ENCODE measurements around the gene ZNF608. TPM values are rescaled to one million over a fixed set of nuclear protein-coding genes. Genes with fewer than 3 reads are reported as not detected.

Gene ZNF608
- total RNA-seq, 1 experiment from 2014 or later, result 5.6 TPM

DNA sequence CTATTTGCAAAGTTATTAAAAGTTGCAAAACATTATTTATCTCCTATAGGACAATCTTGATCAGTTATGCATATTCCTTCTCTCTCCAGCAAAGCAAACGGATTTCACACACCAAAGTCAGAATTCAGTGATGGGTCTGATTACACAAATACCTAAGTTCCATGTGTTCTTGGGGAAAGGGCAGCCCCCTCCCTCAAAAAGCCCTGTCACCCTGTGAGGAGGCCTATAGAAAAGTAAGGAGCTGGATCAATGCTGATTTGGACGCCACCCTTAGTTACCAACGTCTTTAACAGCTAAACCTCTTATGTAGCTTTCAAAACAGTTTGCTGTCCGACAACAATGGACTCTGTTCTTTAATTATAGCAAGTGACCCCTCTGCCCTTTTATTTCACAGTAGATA lies 6.4 kb downstream of the ZNF608 start (continued):
- TF ChIP-seq ZNF274 (IDR thresholded peaks at IDR 0.05; ENCODE audit: low read depth, low read length), result no peak

DNA sequence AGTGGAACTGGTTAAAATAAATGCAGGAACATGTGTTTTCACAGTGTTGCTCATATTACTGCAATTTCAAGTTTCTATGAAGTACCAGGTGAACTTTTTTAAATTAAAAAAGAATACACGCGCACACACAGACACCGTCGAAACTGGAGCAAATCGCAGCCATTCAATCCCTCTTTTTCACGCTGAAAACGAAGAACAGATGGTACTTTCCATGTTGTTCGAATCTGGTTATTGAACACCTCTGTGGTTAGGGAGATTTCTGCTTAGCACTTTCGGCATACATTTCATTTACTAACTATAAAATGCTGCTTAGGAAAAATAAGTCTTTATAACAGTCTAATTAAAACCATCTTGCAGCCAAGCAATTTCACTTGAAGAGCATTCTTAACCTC lies 6.8 kb downstream of the ZNF608 start:
- no peaks in the 10 kb centered on the region for H3K27me3 ChIP-seq (ENCODE audit: insufficient read depth, low read length)
- H3K4me2 ChIP-seq (ENCODE audit: low read length), result no peak overlapping the region; the same call in 1 of the 2 replicates
- H3K9me2 ChIP-seq (ENCODE audit: insufficient read depth), result no peaks in the 10 kb centered on the region
- ChIA-PET CTCF (no interaction called here), POLR2A (interaction anchor here (0.6 to 1.2 kb wide), 2 partner anchors 8 to 12 kb away, joined by 3 to 4 read pairs; no protein-coding TSS in a partner anchor), RAD21 (ENCODE audit: low non-redundant PET in 1 of 2, low total read pairs in 2 of 2, uncharacterized antibody in 2 of 2, unreplicated experiment in 2 of 2) (no interaction called here)
- H3K36me3 ChIP-seq (ENCODE audit: control insufficient read depth in 1 of 2, insufficient read depth in 2 of 2, low read length in 2 of 2), result no peaks in the 10 kb centered on the region
- H3K79me2 ChIP-seq (ENCODE audit: insufficient read depth, low read length), result no peaks in the 10 kb centered on the region
- no peaks in the 10 kb centered on the region for H4K20me1 ChIP-seq (ENCODE audit: insufficient read depth)
- no TSS peak for BruUV-seq (replicated peaks)
- no peaks in the 10 kb centered on the region for H3K9me3 ChIP-seq (ENCODE audit: control insufficient read depth in 1 of 2, insufficient read depth in 1 of 2, low read depth in 1 of 2, low read length in 2 of 2)
- peaks cover 52 to 60% of the 10 kb centered on the region in 2 experiments for H3K4me1 ChIP-seq (ENCODE audit: control insufficient read depth in 1 of 2, insufficient read depth in 2 of 2, low read length in 2 of 2)
- H3K9ac ChIP-seq (ENCODE audit: low read length), result no peak overlapping the region
- ATAC-seq (no peak), DNase-seq (ENCODE audit: low read depth, low spot score) (no peak)
- intact Hi-C loops (cut with micrococcal nuclease), result loop anchor here (5.0 to 10.0 kb wide), 2 partner anchors 142 to 785 kb away; no protein-coding TSS in a partner anchor
- TF ChIP-seq POLR2AphosphoS5 (IDR thresholded peaks at IDR 0.05; ENCODE audit: low read depth, low read length) (no peak), ELF1 (IDR thresholded peaks at IDR 0.05; ENCODE audit: borderline replicate concordance, low read depth) (no peak), SP1 (IDR thresholded peaks at IDR 0.05; ENCODE audit: low read depth) (no peak), SIN3A (IDR thresholded peaks at IDR 0.05; ENCODE audit: low read depth) (no peak), ZFX (IDR thresholded peaks at IDR 0.05) (no peak), CEBPB (IDR thresholded peaks at IDR 0.05; ENCODE audit: low read depth) (no peak), POLR2A (IDR thresholded peaks at IDR 0.05; ENCODE audit: borderline replicate concordance, extremely low read depth, insufficient read depth, insufficient read length) (no peak), FOSL1 (IDR thresholded peaks at IDR 0.05; ENCODE audit: low read depth) (no peak)
- TF ChIP-seq, protein P1, sequence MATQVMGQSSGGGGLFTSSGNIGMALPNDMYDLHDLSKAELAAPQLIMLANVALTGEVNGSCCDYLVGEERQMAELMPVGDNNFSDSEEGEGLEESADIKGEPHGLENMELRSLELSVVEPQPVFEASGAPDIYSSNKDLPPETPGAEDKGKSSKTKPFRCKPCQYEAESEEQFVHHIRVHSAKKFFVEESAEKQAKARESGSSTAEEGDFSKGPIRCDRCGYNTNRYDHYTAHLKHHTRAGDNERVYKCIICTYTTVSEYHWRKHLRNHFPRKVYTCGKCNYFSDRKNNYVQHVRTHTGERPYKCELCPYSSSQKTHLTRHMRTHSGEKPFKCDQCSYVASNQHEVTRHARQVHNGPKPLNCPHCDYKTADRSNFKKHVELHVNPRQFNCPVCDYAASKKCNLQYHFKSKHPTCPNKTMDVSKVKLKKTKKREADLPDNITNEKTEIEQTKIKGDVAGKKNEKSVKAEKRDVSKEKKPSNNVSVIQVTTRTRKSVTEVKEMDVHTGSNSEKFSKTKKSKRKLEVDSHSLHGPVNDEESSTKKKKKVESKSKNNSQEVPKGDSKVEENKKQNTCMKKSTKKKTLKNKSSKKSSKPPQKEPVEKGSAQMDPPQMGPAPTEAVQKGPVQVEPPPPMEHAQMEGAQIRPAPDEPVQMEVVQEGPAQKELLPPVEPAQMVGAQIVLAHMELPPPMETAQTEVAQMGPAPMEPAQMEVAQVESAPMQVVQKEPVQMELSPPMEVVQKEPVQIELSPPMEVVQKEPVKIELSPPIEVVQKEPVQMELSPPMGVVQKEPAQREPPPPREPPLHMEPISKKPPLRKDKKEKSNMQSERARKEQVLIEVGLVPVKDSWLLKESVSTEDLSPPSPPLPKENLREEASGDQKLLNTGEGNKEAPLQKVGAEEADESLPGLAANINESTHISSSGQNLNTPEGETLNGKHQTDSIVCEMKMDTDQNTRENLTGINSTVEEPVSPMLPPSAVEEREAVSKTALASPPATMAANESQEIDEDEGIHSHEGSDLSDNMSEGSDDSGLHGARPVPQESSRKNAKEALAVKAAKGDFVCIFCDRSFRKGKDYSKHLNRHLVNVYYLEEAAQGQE (IDR thresholded peaks at IDR 0.05; ENCODE audit: low read depth), result no peak
- H2AFZ ChIP-seq (ENCODE audit: low read depth, low read length, poor library complexity, severe bottlenecking), result no peak overlapping the region
- no peak overlapping the region for H3K27ac ChIP-seq (ENCODE audit: low read depth, low read length)
- no peak overlapping the region for H3K4me3 ChIP-seq (replicated peaks in 1 of 2; ENCODE audit: low read depth in 1 of 2, low read length in 2 of 2)

Measured in HCT116 (cell line).